Upper lobe of left lung (tissue), 6 donors: ENCODE measurements around the gene PGPEP1. TPM values are rescaled to one million over a fixed set of nuclear protein-coding genes. Genes with fewer than 3 reads are reported as not detected.
A peak's percentile ranks its signal among the peaks of the same experiment; 100 is the strongest.

Experiments
- ATAC-seq, 2 donors: fragments of 200-7000 bp; cut with Tn5 transposase; one replicate each; pipeline ENCODE4 v1.9.1; 2022; ENCODE audit warnings: mild to moderate bottlenecking in 2 of 2, moderate library complexity in 2 of 2; ENCODE audit not compliant: low FRiP score in 2 of 2
- DNase-seq, 2 donors: peaks; one replicate each; pipeline ENCODE4 v3.0.0-alpha.2; 2019 to 2020
- H3K27ac ChIP-seq, 4 donors: fragments of 200-600 bp; sonication (generic); one replicate each; pipeline ENCODE4 v1.5.1; 2016 to 2019
- H3K27me3 ChIP-seq, 4 donors: fragments of 200-600 bp; sonication (generic); one replicate each; pipeline ENCODE4 v1.5.1; 2017 to 2019
- H3K36me3 ChIP-seq, 4 donors: fragments of 200-600 bp; sonication (generic); one replicate each; pipeline ENCODE4 v1.5.1; 2016 to 2019
- H3K4me1 ChIP-seq, 4 donors: fragments of 200-600 bp; sonication (generic); one replicate each; pipeline ENCODE4 v1.5.1; 2018 to 2019
- H3K4me3 ChIP-seq, 4 donors: fragments of 200-600 bp; sonication (generic); one replicate each; pipeline ENCODE4 v1.5.1; 2017 to 2019; ENCODE audit warnings: mild to moderate bottlenecking in 2 of 4, moderate library complexity in 1 of 4
- H3K9me3 ChIP-seq, 4 donors: fragments of 200-600 bp; sonication (generic); one replicate each; pipeline ENCODE4 v1.5.1; 2018 to 2019
- CTCF ChIP-seq, 6 experiments: fragments of 450-650 bp in 4 of 6; fragments of 200-600 bp in 2 of 6; sonication (generic) in 2 of 6; IDR thresholded peaks; one replicate each; pipeline ENCODE4 v1.5.1; 2016 to 2019; ENCODE audit warnings: antibody characterized with exemption in 6 of 6
- EP300 ChIP-seq, 4 donors: sonication (generic); formaldehyde crosslinking; IDR thresholded peaks; one replicate each; pipeline ENCODE4 v1.5.1; 2017; ENCODE audit warnings: antibody characterized with exemption in 4 of 4, control low read depth in 2 of 4
- POLR2A ChIP-seq, 4 donors: fragments of 450-650 bp; IDR thresholded peaks; one replicate each; pipeline ENCODE4 v1.5.1; 2016 to 2017; ENCODE audit warnings: antibody characterized with exemption in 4 of 4, mild to moderate bottlenecking in 2 of 4
- POLR2AphosphoS5 ChIP-seq, 2 donors: sonication (generic); formaldehyde crosslinking; IDR thresholded peaks; one replicate each; pipeline ENCODE4 v1.5.1; 2017; ENCODE audit warnings: antibody characterized with exemption in 2 of 2
- WGBS, 2 donors: methylation state at CpG; one replicate each; pipeline ENCODE4 v1.1.5; 2017 to 2018; 5-methylcytosine and 5-hydroxymethylcytosine counted together
- total RNA-seq, 6 donors: library from RNA; depleted of rRNA in 4 of 6; stranded (reverse); fragments of >200 nt in 4 of 6; gene quantifications; one replicate each; pipeline versions ENCODE4 v1.1.0 to v1.2.1, GENCODE V29; 2016 to 2021
- donor health status: DM: no; HTN: no; CAD: no; lungs with moderate emphysema.
- donor health status: DM: no; HTN: yes; CAD: no; lungs with severe emphysema.

The PGPEP1 gene
- total RNA-seq, 6 donors from 2014 or later = 15.5 to 42.8 (median 28.1) TPM

- Histone ChIP-seq H3K4me3 (no peak overlapping the region), H3K27me3 (no peaks in the 10 kb centered on the region), H3K36me3 (peaks cover 0 to 42% (median 31%) of the 10 kb centered on the region in 4 donors), H3K27ac (peak overlapping the region; percentile 31 to 98 (median 94)), H3K4me1 (peaks cover 36 to 61% (median 47%) of the 10 kb centered on the region in 4 donors), H3K9me3 (no peaks in the 10 kb centered on the region)
- ATAC-seq = no peak
- WGBS, 2 donors = 64 to 80% methylated on average over 10 to 11 of the region's 19 CpGs
- DNase-seq = peak in 1 of 2 donors; percentile 65
- no peak for TF ChIP-seq EP300 (IDR thresholded peaks at IDR 0.05)
- peak in 2 of 6 experiments; percentile 8 to 9 for TF ChIP-seq CTCF (IDR thresholded peaks at IDR 0.05)
- no peak for TF ChIP-seq POLR2A (IDR thresholded peaks at IDR 0.05)
Measured at GRCh38 chr19:18307271-18307681, 33.1 kb upstream of the PGPEP1 start.

- 88 to 89% methylated on average over 14 to 20 of the region's 20 CpGs for WGBS, 2 donors
- peaks cover 0 to 49% (median 38%) of the 10 kb centered on the region in 4 donors for H3K36me3 ChIP-seq
- H3K27me3 ChIP-seq = no peaks in the 10 kb centered on the region
- peaks cover 28 to 51% (median 38%) of the 10 kb centered on the region in 4 donors for H3K4me1 ChIP-seq
- peak overlapping the region; percentile 31 to 98 (median 94) for H3K27ac ChIP-seq
- no peak for ATAC-seq
- H3K4me3 ChIP-seq = no peak overlapping the region
- peak in 1 of 2 donors; percentile 55 for DNase-seq
- no peak for TF ChIP-seq POLR2AphosphoS5 (IDR thresholded peaks at IDR 0.05)
- no peak for TF ChIP-seq POLR2A (IDR thresholded peaks at IDR 0.05)
- no peak for TF ChIP-seq CTCF (IDR thresholded peaks at IDR 0.05)
- no peak for TF ChIP-seq EP300 (IDR thresholded peaks at IDR 0.05)
- no peaks in the 10 kb centered on the region for H3K9me3 ChIP-seq
Measured at GRCh38 chr19:18308051-18308947, 32.1 kb upstream of the PGPEP1 start.

GRCh38 chr19:18308948-18309325, 31.5 kb upstream of the PGPEP1 start:
- Histone ChIP-seq H3K27me3 (no peaks in the 10 kb centered on the region), H3K27ac (peak overlapping the region in 1 of 4 donors; percentile 93), H3K36me3 (peaks cover 0 to 56% (median 41%) of the 10 kb centered on the region in 4 donors), H3K4me3 (no peak overlapping the region), H3K9me3 (no peaks in the 10 kb centered on the region), H3K4me1 (peaks cover 22 to 44% (median 32%) of the 10 kb centered on the region in 4 donors)
- TF ChIP-seq POLR2A (IDR thresholded peaks at IDR 0.05) (no peak), POLR2AphosphoS5 (IDR thresholded peaks at IDR 0.05) (no peak), EP300 (IDR thresholded peaks at IDR 0.05) (no peak), CTCF (IDR thresholded peaks at IDR 0.05) (no peak)
- 83 to 97% methylated on average over 6 to 7 of the region's 7 CpGs for WGBS, 2 donors
- ATAC-seq (no peak), DNase-seq (no peak)

GRCh38 chr19:18309525-18310064, 30.8 kb upstream of the PGPEP1 start:
- Histone ChIP-seq H3K9me3 (no peaks in the 10 kb centered on the region), H3K4me3 (no peak overlapping the region), H3K36me3 (peaks cover 0 to 58% (median 43%) of the 10 kb centered on the region in 4 donors), H3K4me1 (peaks cover 15 to 38% (median 27%) of the 10 kb centered on the region in 4 donors), H3K27ac (no peak overlapping the region), H3K27me3 (no peaks in the 10 kb centered on the region)
- ATAC-seq = no peak
- TF ChIP-seq CTCF (IDR thresholded peaks at IDR 0.05) = no peak
- no peak for TF ChIP-seq POLR2A (IDR thresholded peaks at IDR 0.05)
- no peak for TF ChIP-seq EP300 (IDR thresholded peaks at IDR 0.05)
- TF ChIP-seq POLR2AphosphoS5 (IDR thresholded peaks at IDR 0.05) = no peak
- WGBS, 2 donors = 93 to 96% methylated on average over 32 to 33 of the region's 33 CpGs
- peak in 1 of 2 donors; percentile 85 for DNase-seq
